Measurements from ENCODE around the gene C2CD4B.

GRCh38 chr15:62164014-62164395, 1.1 kb downstream of the C2CD4B start:
- no peak for TF ChIP-seq POLR2A (IDR thresholded peaks at IDR 0.05; ENCODE audit: low read depth, low read length)
- no peak for TF ChIP-seq POU2F2 (IDR thresholded peaks at IDR 0.05; ENCODE audit: low read depth, low read length)
- TF ChIP-seq POLR2AphosphoS5 (IDR thresholded peaks at IDR 0.05; ENCODE audit: low read depth, low read length): no peak
- TF ChIP-seq TAF1 (IDR thresholded peaks at IDR 0.05; ENCODE audit: low read depth, low read length): no peak
- TF ChIP-seq SPI1 (IDR thresholded peaks at IDR 0.05; ENCODE audit: low read depth, low read length): no peak
- TF ChIP-seq PAX5 (IDR thresholded peaks at IDR 0.05; ENCODE audit: insufficient read depth, low read length, severe bottlenecking): no peak
